HG03045 (cell line): ENCODE measurements around the gene IWS1.
"Not testable (repeated sequence)": the region's sequence is repeated elsewhere in the genome, so short reads cannot be mapped to it uniquely, and the experiment has no call there.

Source experiments
- ATAC-seq: cut with Tn5 transposase; IDR thresholded peaks from one replicate; pipeline ENCODE4 v1.9.1; 2021; ENCODE audit warnings: mild to moderate bottlenecking, moderate library complexity; ENCODE audit not compliant: unreplicated experiment

Gene IWS1

DNA sequence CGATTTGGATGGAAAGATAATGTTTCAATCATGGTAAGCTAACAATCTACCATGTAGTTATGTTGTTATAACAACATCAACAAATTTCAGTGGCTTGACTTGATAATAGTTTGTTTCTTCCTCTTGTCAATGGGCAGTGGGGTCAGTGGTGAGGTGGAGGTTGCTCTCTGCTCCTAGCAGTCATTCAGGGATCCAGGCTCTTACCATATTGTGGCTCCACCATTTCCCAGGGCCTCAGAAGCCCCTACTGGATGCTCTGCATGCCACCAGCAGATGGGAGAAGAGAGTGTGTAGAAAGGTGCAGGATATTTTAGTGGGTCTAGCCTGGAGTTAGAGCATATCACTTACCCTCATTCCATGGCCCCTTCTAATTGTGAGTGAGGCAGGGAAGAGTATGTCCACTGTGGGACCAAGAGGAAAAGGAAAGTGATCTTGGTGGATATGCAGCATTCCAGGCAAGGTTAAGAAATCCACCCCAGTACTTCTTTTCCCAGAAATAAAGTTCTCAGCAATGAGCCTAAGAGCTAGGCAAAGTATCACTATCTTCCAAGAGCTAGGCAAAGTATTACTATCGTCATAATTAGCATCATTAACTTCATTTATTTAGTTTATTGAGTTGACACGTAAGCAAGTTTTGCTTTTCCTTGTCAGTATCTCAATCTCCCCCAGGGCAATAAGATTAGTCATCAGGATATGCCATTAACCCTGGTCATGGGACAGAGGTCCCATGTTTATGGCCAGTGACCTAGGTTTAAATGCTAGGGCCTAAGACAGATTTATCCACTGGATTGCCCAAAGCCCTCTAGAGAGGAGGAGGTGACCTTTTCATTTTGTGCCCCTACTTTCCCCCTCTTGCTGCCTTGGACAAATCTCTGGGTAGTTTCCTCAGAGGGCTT lies 4.2 kb upstream of the IWS1 start:
- ATAC-seq = no peak

DNA sequence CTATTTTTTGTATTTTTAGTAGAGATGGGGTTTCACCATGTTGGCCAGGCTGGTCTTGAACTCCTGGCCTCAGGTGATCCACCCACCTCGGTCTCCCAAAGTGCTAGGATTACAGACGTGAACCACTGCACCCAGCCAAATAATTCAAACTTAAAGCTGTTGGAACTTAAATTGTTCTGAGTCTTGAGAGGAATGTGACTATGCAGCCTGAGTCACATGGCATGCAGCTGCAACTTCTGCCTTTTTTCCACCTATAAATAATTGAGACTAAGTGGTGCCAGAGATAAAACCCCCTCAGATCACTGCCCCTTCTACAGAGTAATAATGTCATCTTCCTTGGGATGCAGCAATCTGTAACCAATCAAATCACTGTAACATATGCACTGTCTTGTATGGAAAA lies 3.1 kb upstream of the IWS1 start:
- ATAC-seq = not testable (repeated sequence)

DNA sequence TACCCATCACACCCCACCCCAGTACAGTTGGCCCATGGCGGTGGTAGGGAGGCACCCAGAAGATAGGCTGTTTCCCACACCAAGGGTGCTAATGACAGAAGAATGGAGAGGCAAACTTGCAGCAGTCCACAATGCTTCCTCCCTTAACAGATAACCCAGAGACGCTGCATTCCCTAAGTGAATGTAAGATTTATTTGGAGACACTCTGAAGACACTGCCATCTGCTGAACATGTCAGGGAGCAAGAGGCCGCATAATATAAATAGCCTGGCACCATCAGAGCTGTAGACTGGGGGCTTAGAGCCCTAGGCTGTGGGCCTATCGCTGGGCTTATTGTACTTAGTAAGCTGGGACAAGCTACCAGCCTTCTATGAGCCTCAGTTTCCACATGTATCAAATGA lies 2.2 kb upstream of the IWS1 start:
- no peak for ATAC-seq

DNA sequence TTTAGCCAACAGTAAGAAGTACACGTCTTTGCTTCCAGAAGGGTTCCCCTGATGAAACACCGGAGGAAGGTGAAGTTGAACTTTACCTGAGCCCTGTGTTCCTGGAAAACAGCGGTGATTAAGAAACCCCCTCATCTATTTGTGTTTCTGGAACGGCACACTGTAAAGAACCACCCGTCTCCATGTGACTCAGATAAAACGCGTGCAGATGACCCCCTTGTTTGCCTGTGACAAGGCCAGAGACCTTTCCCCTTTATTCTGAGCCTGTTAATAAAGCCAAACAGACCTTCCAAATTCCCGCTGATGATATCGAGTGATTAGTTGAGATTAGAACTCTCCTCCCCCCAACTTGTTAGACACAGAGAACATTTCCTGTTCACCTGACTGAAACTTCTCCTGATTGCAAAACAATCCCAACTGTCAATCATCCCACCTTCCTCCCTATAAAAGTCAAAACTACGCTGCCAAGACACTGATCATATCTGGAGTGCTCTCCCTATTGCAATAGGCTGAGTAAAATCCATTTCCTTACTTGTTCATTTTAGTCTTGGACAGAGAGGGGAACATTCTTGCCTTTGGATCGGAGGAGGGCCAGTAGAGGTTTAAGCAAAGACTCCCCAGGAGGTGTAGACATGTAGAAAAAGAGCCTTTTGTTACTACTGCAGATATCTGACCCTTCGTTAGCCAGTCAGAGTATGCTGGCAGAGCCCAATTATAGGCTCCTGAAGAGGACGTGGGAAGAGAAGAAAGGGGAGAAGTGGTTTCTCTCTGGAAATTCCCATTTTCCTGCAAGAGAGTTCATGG lies 914 bp upstream of the IWS1 start:
- ATAC-seq = peak; percentile 14

DNA sequence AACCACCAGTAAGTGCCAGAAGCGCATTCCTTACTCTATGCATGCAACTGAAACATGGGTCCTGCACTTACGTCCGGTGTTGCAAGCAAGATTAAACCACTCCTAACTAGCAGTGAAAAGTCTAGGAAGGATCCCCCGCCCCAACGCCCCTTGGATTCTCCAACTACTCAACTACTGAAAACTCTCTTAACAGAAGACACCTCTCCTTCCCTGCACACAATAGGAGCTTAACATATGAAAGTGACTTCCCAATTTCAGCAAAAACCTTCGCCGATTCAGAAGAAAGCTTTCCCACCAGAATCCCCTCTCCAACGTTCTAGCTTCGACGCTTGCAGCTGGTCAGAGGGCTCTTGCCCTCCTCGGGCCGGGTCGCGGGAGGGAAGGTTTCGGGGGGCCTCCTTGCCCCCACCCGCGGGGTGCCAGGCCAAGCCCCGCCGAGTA lies 578 bp downstream of the IWS1 start:
- ATAC-seq = no peak

DNA sequence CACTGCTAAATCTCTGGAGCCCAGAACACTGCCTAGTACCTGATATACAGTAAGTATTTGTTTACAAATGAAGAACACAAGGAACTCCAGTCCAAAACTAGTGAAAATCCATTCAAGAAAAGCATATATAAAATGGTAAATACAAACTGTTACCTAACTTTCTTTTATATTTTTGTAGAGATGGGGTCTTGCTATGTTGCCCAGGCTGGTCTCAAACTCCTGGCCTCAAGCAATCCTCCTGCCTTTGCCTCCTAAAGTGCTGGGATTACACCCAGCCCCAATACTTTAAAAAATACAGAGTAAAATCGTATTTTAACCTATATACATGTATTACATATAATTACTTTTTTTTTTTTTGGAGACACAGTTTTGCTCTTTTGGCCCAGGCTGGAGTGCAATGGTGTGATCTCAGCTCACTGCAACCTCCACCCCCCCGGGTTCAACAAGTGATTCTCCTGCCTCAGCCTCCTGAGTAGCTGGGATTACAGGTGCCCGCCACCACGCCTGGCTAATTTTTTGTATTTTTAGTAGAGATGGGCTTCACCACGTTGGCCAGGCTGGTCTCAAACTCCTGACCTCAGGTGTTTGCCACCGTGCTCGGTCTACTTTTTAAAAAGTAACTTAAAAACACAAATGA lies 2.0 kb downstream of the IWS1 start:
- ATAC-seq = not testable (repeated sequence)

DNA sequence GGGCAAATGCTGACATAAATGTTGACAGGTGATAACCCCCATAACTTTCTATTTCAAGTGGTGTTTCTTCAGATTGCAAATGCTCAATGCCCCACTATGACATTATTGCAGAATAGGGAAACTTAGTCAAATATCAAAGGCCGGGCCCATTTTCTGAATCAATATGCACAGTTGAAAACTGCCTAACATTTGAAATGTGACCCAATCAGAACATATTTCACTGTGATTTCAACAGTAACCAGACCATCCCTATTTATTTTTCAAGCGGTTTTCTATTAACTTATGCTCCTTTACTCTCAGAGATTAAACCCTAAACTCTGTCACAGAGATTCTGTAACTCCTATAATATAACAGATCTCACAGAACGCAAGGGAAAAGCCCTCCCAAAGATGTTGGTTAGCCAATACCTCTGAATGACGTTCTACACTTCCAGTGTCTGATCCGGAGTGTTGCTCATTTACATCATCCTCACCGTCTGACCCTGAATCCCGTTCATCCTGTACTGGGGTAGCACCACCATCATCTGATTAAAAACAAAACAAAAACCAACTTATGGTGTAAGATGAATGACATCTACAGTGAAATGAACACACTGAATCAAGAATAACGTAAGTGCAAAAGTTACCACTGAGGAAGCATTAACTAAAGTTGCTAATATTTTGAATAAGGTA lies 2.9 kb downstream of the IWS1 start:
- ATAC-seq = no peak

DNA sequence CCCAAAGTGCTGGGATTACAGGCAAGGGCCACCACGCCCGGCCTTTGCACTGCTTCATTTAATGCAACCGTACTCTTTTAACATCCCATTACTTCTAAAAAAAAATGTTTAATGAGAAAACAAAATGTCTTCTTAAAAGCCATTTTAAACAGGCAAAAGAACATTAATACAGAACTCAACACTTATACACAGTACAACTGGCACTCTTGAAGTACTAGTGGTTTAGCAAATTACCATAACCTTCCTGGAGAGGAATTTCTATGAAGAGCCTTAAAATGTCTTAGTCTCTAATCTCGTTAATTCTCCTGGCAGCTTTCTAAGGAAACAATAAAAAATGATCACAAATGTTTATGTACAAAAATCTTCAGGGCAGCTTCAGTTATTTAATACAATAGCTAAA lies 5.9 kb downstream of the IWS1 start:
- ATAC-seq = no peak

DNA sequence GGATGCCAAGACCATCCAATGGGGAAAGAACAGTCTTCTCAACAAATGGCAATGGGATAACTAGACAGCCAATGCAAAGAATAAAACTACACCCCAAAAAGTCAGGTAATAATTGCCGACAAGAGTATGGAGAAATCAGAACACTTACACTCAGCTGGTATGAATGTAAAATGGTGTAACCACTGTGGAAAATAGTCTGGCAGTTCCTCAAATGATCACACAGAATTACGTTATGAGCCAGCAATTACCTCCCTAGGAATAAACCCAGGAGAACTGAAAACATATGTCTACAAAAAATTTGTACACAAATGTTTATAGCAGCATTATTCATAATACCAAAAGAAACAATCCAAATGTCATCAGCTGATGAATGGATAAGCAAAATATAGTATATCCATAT lies 8.8 kb downstream of the IWS1 start:
- no peak for ATAC-seq

DNA sequence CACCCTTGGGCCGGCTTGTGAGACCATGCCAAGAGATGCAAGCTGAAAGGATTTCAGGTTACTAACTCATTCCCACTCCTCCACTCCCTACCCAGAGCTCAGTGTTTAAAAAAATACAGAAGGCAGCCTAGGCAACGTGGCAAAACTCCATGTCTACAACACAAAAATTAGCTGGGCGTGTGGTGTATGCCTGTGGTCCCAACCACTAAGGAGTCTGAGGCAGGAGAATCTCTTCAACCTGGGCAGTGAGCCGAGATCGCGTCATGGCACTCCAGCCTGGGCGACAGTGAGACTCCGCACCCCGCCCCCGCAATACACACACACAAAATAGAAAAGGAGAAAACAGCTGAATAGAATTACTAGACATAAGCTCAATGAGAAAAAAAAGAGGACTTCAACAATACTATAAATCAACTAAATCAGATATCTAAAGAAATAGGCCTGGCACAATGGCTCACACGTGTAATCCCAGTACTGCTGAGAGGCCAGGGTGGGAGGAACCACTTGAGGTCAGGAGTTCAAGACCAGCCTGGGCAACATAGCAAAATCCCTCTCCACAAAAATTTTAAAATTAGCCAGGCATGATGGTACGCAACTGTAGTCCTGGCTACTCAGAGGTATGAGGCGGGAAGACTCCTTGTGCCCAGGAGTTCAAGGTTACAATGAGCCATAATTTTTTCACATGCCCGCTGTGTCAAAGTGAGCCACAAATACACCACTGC lies 10.1 kb downstream of the IWS1 start:
- ATAC-seq = no peak

DNA sequence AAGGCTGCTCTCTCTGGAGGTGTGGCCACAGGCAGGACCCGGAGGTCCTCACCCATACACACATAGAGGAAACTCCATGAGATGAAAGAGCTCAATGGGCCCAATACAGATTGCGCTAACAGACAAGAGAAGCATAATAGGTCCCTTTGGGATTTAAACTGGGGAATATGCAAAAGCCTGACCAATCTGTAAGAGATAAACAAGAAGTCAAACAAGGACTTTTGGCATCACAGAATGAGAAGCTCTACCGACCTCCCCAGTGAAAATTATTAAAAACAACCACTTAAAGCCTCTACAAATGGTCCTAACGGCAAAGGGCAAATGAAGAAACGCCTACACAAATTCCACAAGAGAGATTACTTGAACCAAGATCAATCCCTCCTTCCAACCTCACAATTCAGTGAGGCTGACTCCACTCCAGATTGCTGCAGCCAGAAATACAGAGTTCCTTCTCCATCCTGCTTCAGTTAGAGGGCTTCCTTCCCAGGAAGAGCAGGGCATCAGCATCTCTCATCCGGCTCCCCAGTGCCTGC lies 10.8 kb downstream of the IWS1 start:
- no peak for ATAC-seq

DNA sequence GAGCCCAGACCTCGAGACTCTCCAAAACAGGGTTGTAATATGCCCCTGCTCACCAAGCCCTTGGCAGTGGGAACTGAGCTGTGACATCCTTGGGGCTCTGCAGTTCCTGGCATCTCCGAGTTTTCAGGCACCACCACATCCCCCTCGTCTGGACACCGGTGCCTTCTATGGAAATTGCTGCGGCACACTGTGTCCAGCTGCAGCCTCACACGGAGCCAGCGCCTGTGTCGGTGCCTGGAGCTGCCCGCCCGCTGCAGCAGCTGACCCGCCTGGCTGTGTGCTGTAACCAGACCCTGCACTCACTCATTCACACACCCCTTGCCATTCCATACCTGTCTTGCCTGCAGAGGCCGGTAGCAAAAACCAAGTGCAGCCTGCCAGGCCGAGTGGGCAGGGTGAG lies 11.8 kb downstream of the IWS1 start:
- no peak for ATAC-seq

DNA sequence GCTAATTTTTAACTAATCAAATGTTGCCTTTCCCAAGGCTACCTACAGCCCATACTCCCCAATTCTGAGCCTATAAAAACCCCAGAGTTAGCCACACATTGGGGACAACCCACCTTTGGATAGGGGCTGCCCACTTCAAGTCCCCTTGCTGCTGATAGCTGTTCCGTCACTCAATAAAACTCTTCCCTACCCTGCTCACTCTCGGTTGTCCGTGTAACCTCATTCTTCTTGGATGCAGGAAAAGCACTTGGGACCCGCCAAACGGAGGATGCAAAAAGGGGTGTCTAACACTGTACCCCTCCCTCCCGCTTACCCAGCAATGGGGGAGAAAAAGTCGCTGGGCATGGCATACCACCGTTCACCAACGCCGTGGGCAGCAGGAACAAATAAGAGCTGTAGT lies 12.2 kb downstream of the IWS1 start:
- ATAC-seq = no peak

DNA sequence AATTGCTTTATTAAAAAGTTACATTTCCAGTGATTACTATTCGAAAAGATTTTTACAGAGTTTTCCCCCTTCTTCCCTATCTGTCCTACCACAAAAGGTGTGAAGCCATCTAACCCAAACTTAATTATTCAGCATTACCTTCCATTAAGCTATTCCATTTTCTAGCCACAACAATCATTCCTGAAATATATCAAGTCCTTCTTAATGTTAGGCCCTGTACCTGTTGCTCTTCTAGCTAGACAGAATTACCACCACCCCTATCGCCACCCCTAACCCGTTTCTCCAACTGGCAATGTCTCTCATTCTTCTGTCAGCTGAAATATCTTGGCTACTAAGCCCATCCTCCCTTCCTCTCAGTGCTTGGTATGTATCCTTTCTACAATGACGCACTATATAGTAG lies 13.9 kb downstream of the IWS1 start:
- no peak for ATAC-seq

DNA sequence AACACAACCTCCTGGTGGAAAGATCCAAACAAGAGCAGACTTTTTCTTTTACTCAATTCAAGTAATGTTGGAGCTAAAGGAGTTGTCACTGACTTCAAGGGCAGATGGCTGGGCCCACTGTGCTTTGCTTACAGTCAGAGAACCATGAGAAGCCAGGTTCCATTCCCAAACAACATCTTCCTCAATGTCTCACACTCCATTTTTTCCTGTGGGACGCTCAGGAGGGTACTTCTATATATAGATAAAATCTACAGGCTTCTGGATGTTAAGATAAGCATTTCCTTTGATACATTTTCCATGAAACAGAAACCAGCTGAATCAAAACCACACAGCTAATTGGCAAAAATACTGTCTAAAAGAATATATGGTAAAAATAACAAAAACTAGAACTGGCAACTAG lies 14.4 kb downstream of the IWS1 start:
- no peak for ATAC-seq

DNA sequence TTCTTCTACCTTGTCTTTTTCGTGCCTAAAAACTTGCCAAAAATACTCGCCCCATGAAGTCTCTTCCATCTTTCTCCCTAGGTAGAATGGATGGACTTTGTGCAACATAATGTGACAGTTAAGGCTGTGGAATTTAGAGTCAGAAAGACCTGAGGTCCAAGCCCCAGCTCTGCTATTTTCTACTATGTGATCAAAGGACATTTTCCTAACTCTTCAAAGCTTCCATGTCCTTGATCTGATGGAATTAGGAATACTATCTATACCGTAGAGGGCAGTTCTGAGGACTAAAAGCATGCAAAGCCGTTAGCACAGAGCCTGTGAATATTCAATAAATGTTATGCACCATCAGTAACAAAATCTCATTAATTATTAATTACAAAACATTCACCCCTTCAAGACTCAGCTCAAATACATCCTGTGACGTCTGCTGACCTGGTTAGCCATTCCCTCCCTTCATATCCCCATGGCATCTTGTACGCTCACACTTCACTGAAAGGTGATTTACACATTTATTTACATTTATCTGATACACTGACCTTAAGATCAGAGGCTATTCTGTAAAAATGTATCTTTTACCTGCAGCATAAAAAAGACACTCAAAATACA lies 15.1 kb downstream of the IWS1 start:
- no peak for ATAC-seq

DNA sequence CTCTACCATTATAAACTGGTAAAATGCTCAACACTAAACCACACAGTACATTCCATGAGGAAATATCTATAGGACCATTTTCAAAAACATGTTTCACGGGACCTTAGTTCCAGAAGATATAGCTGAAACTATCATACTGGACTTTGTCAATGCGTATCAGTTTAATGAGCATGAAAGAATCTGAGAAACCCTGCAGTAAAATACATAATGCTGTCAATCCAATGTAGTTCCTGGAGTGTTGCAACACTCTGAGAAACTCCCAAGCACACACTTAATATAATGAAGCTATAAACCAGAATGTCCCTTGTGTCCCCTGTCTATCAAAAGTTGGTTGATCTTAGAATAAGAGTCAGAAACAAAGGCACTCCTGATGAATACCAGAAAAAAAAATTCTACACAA lies 16.2 kb downstream of the IWS1 start:
- no peak for ATAC-seq

DNA sequence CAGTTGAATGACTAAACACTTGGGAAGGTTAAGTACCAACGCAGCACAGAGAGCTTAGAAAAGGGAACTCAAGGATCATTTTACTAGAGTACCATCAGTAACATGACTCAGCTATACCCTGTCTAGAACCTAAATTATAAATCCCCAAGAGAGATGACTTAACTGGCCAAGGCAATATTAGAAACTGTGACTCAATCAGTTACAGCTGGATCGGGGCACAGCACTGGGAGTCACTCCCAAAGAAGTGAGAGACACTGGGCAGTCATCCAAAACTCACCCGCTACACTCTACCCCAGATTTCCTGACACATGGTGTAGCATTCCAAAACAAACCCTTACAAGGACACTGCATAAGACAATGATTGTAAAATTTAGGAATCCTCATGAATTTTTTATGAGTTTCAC lies 17.7 kb downstream of the IWS1 start:
- ATAC-seq = no peak

DNA sequence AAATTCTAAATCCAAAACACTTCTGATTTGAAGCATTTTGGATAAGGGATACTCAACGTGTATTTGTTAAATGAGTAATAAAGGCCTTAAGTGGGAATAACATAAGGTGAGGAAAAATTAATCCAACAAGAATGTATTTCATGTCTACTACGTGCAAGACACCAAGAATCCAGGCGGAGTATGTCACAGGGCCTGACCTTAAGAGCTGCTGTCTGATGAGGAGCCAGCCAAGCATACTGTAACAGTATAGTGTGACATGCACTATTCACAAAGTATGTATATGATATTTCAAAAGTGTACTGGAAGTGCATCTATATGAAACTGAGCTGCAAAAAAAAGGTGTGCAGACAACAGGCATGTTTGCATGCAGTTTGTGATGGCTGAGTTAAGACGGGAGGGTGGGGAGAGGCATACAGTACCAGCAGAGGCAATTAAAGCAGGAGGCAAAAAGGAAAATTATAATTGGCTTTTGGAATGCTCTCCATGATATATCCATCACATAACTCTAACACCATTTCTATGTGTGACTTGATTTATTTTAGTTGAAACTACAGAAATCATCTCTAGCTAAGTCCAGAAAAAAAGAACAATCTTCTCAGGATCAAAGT lies 18.2 kb downstream of the IWS1 start:
- no peak for ATAC-seq
